Measurements from ENCODE around the gene RAB6B. TPM values are rescaled to one million over a fixed set of nuclear protein-coding genes. Genes with fewer than 3 reads are reported as not detected.

The RAB6B gene
- total RNA-seq, 6 experiments from 2014 or later, result 0.09 to 0.60 (median 0.36) TPM

DNA sequence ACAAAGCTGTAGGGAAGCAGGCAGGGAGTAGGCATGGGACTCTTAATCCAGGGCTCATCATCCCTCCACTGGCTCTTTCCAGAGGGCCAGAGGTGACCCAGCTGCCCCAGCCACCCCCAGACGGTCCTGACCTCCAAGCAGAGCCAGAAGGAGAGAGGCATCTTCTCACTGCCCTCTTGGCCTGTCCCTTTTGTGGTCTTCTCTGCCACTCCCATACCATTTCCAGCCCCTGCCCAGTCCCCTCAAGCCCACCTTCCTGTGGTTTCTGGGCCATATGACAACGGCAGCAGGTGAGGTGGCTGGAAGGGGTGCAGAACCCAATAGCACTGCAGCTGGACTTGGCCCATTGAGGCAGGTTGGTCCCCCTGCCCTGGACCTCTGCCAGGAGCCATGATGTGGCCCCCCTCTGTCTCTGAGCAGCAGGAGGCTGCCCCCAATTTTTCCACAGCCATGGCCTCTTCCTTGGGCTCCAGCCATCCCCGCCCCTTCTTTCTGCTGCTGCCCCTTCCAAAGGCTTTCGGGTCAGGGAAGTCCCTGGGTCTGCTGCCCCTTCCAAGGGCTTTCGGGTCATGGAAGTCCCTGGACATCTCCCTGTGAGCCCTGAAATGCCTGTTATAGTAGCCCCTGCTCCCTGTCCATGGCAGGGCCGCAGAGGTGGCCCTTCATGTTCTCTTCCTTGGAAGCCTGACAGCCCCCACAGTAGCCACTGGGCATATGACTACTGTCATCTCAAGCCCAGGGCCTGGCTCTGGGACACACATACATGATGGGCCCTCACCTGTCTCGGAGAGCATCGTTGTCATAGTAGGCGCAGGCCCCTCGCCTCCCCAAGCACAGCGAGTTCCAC lies 39.5 kb upstream of the RAB6B start:
- DNase-seq (no peak), ATAC-seq (no peak)
- no peak overlapping the region for H3K27ac ChIP-seq
- TF ChIP-seq POLR2A (IDR thresholded peaks at IDR 0.05), result no peak
- TF ChIP-seq, protein P1, sequence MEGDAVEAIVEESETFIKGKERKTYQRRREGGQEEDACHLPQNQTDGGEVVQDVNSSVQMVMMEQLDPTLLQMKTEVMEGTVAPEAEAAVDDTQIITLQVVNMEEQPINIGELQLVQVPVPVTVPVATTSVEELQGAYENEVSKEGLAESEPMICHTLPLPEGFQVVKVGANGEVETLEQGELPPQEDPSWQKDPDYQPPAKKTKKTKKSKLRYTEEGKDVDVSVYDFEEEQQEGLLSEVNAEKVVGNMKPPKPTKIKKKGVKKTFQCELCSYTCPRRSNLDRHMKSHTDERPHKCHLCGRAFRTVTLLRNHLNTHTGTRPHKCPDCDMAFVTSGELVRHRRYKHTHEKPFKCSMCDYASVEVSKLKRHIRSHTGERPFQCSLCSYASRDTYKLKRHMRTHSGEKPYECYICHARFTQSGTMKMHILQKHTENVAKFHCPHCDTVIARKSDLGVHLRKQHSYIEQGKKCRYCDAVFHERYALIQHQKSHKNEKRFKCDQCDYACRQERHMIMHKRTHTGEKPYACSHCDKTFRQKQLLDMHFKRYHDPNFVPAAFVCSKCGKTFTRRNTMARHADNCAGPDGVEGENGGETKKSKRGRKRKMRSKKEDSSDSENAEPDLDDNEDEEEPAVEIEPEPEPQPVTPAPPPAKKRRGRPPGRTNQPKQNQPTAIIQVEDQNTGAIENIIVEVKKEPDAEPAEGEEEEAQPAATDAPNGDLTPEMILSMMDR (IDR thresholded peaks at IDR 0.05), result no peak
- no peaks in the 10 kb centered on the region for H3K36me3 ChIP-seq
- H3K27me3 ChIP-seq, result no peaks in the 10 kb centered on the region
- WGBS (ENCODE audit: insufficient coverage, low coverage, low lambda C conversion rate, missing lambda C conversion rate), result 77% methylated on average over 10 of the region's 11 CpGs
- H3K9me3 ChIP-seq, result no peaks in the 10 kb centered on the region
- no peak overlapping the region for H3K4me3 ChIP-seq
- H3K4me1 ChIP-seq, result no peaks in the 10 kb centered on the region
- intact Hi-C loops (cut with DNase I), result no loop called here

DNA sequence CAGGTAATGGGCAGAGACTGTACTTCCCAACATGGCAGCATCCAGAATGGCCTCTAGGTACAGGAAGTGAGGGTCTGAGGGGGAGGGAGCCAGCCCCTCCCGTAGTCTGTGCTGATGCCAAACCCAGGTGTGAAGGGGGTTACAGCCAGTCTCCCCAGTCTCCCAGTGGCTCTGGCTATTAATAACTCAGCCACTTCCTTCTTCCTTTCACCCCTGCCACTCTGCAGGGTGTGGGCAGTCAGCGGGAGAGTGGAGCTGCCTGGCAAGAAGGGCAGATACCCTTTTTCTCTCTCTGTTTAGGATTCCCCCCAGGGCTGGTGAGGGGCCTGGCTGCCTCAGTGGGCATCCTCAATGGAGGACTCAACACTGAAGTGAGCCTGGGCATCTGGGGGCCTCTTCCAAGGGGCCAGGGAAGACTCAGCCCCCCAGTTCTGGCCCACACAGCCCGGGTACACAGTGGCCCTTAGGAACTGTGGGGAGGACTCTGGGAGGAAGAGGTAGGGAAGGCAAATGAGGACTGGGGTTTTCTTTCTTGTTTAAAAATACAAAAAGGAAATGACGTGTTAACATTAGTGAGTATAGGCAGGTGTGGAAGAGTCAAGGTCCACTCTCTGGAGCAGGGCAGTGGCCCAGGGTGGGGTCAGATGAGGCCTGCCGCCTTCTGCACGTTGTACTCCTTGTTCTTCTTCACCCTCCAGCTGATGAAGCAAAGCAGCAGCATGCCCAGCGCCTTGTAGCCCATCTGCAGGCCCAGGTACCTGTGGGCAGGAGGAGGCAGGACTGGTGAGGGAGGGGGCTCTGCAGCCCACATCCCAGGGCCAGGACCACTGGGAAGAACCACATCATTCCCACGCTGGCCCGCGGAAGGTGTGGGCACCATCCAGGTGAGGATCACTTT lies 38.6 kb upstream of the RAB6B start:
- no peaks in the 10 kb centered on the region for H3K9me3 ChIP-seq
- WGBS (ENCODE audit: insufficient coverage, low coverage, low lambda C conversion rate, missing lambda C conversion rate), result 63% methylated on average over 6 of the region's 10 CpGs
- DNase-seq (no peak), ATAC-seq (no peak)
- no peak overlapping the region for H3K27ac ChIP-seq
- H3K4me3 ChIP-seq, result no peak overlapping the region
- no peaks in the 10 kb centered on the region for H3K36me3 ChIP-seq
- H3K27me3 ChIP-seq, result no peaks in the 10 kb centered on the region
- no peak for TF ChIP-seq POLR2A (IDR thresholded peaks at IDR 0.05)
- TF ChIP-seq, protein P1 (IDR thresholded peaks at IDR 0.05), result no peak
- intact Hi-C loops (cut with DNase I), result no loop called here
- H3K4me1 ChIP-seq, result no peaks in the 10 kb centered on the region

GRCh38 chr3:133933097-133934024 lies 37.7 kb upstream of the RAB6B start:
- intact Hi-C loops (cut with DNase I), result no loop called here
- TF ChIP-seq, protein P1 (IDR thresholded peaks at IDR 0.05), result no peak
- TF ChIP-seq POLR2A (IDR thresholded peaks at IDR 0.05), result no peak
- Histone ChIP-seq H3K36me3 (no peaks in the 10 kb centered on the region), H3K27me3 (no peaks in the 10 kb centered on the region), H3K4me1 (no peaks in the 10 kb centered on the region), H3K27ac (no peak overlapping the region), H3K4me3 (no peak overlapping the region), H3K9me3 (no peaks in the 10 kb centered on the region)
- 75% methylated on average over 7 of the region's 9 CpGs for WGBS (ENCODE audit: insufficient coverage, low coverage, low lambda C conversion rate, missing lambda C conversion rate)
- no peak for ATAC-seq
- no peak for DNase-seq

DNA sequence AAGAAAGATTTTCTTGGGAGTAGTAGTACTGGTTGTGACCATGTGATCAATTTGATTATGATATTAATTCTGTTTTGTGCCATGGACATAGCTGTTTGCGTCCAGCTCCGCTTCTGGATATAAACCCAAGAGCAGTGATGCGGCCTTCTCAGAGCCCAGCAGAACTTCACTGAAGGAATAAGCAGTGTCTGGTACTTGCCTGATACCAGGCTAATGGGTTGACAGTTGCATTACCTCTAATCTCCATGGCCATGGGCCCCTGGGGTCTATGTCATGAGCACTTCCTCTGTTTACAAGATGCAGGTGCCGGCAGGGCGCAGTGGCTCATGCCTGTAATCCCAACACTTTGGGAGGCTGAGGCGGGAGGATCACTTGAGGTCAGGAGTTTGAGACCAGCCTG lies 36.3 kb upstream of the RAB6B start:
- no peak overlapping the region for H3K4me3 ChIP-seq
- TF ChIP-seq, protein P1 (IDR thresholded peaks at IDR 0.05), result no peak
- no peak for TF ChIP-seq POLR2A (IDR thresholded peaks at IDR 0.05)
- 92% methylated on average over 3 of the region's 6 CpGs for WGBS (ENCODE audit: insufficient coverage, low coverage, low lambda C conversion rate, missing lambda C conversion rate)
- no peak overlapping the region for H3K27ac ChIP-seq
- no peaks in the 10 kb centered on the region for H3K36me3 ChIP-seq
- intact Hi-C loops (cut with DNase I), result no loop called here
- DNase-seq (no peak), ATAC-seq (no peak)
- peaks cover 0 to 7% (median 3%) of the 10 kb centered on the region in 4 donors for H3K4me1 ChIP-seq
- H3K27me3 ChIP-seq, result no peaks in the 10 kb centered on the region
- H3K9me3 ChIP-seq, result no peaks in the 10 kb centered on the region

Data from right lobe of liver (tissue), 6 donors.